Embryonic facial prominence (tissue), 1 donor: ENCODE data around the gene GFAP.
A peak's percentile ranks its signal among the peaks of the same experiment; 100 is the strongest.
"Not testable (repeated sequence)": the region's sequence is repeated elsewhere in the genome, so short reads cannot be mapped to it uniquely, and the experiment has no call there.

Source experiments
- DNase-seq: peaks from one replicate; pipeline ENCODE4 v3.0.0-alpha.2; 2016; ENCODE audit errors: extremely low spot score

GFAP gene

GRCh38 chr17:44915321-44915726, at the start of gene GFAP:
GFAP (minus strand) TSS chr17:44915500; CDS start chr17:44915486, 14 bp downstream.
- DNase-seq = no peak

GRCh38 chr17:44961921-44962350, 46.6 kb upstream of the GFAP start:
- no peak for DNase-seq

- no peak for DNase-seq
These were observed 45.4 kb upstream of the GFAP start for GRCh38 chr17:44960691-44961090.

- no peak for DNase-seq
These were observed 44.7 kb upstream of the GFAP start for GRCh38 chr17:44959821-44960531.

- DNase-seq = no peak
These were observed 42.0 kb upstream of the GFAP start for GRCh38 chr17:44956998-44957981.

- no peak for DNase-seq
These were observed 40.5 kb upstream of the GFAP start for GRCh38 chr17:44955674-44956425.

GRCh38 chr17:44952946-44953475, 37.7 kb upstream of the GFAP start:
- DNase-seq = no peak

GRCh38 chr17:44948315-44948795, 33.1 kb upstream of the GFAP start:
- DNase-seq = no peak

- peak; percentile 85 for DNase-seq
These were observed 32.4 kb upstream of the GFAP start, which contains the start of gene KIF18B for GRCh38 chr17:44947461-44948314. KIF18B (minus strand) TSS chr17:44947773; CDS start chr17:44936344, 11,429 bp downstream.

- not testable (repeated sequence) for DNase-seq
These were observed 30.4 kb upstream of the GFAP start for GRCh38 chr17:44945652-44946051.

- no peak for DNase-seq
These were observed 27.2 kb upstream of the GFAP start for GRCh38 chr17:44942456-44942855.

GRCh38 chr17:44941712-44942331, 26.5 kb upstream of the GFAP start:
- DNase-seq = no peak

- no peak for DNase-seq
These were observed 25.5 kb upstream of the GFAP start for GRCh38 chr17:44940768-44941167.

GRCh38 chr17:44940317-44940716, 25.0 kb upstream of the GFAP start:
- no peak for DNase-seq

- no peak for DNase-seq
These were observed 19.8 kb upstream of the GFAP start for GRCh38 chr17:44935116-44935515.

- DNase-seq = no peak
These were observed 19.4 kb upstream of the GFAP start for GRCh38 chr17:44934745-44935105.

GRCh38 chr17:44933824-44934744, 18.8 kb upstream of the GFAP start:
- no peak for DNase-seq

GRCh38 chr17:44932787-44933097, 17.4 kb upstream of the GFAP start:
- DNase-seq = no peak
